Ureter (tissue), 1 donor: ENCODE data around the gene SEPHS1. TPM values are rescaled to one million over a fixed set of nuclear protein-coding genes. Genes with fewer than 3 reads are reported as not detected.
A peak's percentile ranks its signal among the peaks of the same experiment; 100 is the strongest.
"Not testable (repeated sequence)": the region's sequence is repeated elsewhere in the genome, so short reads cannot be mapped to it uniquely, and the experiment has no call there.

ENCODE experiments used
- DNase-seq: peaks from one replicate; pipeline ENCODE4 v3.0.0-alpha.2; 2020; ENCODE audit warnings: low spot score
- total RNA-seq: library from RNA; stranded (reverse); gene quantifications from one replicate; pipeline ENCODE4 v1.2.4, GENCODE V29; 2023
- donor health status: DM: yes; HTN: yes; CAD: no.

The SEPHS1 gene
- total RNA-seq, 1 donor from 2014 or later: 44.7 TPM

- DNase-seq: no peak
These were observed 12.5 kb upstream of the SEPHS1 start for GRCh38 chr10:13360587-13360986.

- DNase-seq: no peak
These were observed 8.3 kb upstream of the SEPHS1 start for GRCh38 chr10:13356392-13356791.

DNA sequence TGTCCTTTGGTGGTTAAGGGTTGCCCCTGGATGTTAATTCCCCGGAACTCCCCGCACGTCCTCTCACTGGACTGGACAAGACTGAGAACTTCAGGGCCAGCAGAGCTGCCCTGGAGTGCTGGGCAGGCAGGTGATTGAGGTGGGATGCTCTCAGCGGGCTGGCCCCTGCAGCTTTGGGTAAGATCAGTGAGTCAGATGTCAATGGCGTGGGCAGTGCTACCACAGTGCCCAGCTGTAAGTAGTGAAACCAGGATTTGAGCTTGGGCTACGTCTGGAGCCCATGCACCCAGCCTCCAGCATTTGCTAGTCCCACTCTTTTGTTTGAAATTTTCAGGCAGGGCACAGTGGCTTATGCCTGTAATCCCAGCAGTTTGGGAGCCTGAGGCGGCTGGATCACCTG lies 6.7 kb upstream of the SEPHS1 start:
- DNase-seq: no peak

GRCh38 chr10:13352519-13352918 lies 4.4 kb upstream of the SEPHS1 start:
- DNase-seq: no peak

DNA sequence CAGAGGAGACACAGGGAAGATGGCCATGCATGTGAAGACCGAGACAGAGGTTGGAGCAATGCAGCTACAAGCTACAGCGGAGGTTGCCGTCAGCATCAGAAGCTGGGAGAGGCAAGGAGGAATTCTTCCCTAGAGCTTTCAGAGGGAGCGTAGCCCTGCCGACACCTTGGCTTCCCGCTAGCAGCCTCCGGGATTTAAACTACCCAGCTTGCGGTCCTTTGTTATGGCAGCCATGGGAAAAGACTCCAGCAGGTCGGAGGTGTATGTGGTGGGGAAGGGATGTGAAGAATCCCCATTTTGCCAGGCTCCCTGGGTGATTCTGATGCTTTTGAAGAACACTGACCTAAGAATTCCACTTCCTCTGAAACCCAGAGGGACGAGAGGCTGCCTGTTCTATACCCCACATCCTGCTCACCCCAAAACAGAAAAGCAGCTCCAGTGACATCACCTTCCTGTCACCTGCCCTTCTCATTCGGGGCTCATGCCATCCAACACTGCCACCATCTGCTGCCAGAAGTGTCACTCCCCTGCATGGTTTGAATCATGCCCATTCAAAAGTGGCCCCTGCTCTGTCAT lies 3.3 kb upstream of the SEPHS1 start:
- DNase-seq: no peak

DNA sequence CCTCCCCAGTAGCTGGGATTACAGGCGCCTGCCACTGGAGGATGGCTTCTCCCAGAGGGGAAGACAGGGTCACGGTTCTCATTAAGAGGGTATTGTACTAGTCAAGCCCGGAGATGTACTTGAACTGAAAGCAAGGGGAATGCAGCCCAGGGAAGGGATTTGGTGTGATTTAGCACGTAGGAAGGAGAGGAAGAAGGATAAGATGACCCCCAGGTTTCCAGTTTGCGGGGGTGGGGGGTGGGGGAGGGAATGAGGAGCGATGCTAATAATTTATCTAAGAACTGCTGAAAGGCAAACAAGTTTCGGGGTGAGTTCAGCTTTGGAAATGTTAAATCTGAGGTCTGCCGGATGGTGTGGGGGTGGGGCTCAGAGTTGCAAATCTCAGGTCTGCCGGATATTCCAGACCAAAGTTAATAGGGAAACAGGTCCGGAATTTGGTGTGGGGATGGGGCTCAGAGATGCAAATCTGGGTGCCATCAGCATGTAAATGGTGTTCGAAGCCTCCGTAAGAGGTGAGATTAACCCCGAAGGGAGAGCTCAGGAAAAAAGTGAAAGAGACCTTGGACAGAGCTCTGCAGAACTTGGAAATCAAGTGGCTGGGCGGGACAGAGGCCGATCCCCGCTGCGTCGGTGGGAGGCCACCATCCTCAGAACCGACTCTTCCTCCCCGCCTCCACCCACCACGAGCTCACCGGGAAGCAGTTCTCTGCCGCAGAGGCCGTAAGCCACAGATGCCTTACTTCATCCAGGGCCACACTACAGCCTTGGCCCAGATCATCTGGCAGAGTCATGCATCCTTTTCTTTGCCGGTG lies 1.6 kb upstream of the SEPHS1 start:
- DNase-seq: peak; percentile 68

DNA sequence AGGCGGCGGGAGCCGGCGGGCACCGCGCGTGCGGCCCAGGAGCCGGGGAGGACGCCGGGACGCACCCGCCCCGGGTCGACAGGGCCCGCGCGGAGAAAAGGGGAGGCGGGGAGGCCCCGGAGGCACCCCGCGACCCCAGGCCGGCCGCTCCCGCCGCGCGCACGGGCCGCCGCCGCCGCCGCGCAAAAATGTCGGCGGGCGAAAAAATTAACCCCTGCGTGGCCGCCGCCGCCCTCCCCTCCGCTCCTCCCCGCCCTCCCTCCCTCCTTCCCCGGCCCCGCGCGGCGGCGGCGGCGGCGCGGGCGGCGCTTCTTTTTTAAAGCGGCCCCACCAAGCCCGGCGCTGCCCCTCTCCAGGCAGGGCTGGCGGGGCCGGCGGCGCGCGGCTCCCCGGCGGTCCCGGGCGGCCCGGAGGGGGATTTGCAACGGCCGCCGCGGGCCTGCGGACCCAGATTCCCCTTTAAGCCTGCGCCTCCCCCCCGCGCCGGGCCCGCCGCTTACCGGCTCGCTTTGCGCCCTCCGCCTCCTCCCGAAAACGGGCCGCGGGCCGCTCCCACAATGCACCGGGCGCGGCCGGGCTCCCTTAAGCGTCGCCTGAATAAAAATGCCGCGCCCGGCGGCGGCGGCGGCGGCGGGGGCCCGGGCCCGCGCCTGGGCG lies 465 bp downstream of the SEPHS1 start:
- peak; percentile 82 for DNase-seq

DNA sequence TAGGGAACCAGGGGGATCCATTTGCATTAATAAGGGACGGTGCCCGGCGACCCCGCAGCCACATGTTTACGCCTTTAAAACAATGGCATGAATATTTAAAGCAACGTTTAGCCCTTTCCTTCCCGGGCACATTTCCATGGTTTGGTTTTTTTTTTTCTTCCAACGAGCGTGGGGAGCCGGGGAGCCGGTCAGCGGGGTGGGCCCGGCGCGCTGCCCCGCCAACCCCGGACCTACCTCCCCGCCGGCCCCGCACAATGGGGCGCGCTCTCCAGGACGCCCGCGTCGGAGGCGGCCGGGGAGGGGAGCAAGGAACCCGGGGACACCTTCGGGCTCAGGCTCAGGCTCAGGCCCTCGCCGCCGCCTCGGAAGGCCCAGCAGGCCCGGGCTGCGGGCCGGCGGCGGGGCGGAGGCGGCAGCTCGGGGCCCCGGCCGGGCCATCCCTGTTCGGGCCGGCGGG lies 1.0 kb downstream of the SEPHS1 start:
- no peak for DNase-seq

GRCh38 chr10:13346283-13347042 lies 1.6 kb downstream of the SEPHS1 start:
- no peak for DNase-seq

GRCh38 chr10:13340626-13341376 lies 7.3 kb downstream of the SEPHS1 start:
- no peak for DNase-seq

DNA sequence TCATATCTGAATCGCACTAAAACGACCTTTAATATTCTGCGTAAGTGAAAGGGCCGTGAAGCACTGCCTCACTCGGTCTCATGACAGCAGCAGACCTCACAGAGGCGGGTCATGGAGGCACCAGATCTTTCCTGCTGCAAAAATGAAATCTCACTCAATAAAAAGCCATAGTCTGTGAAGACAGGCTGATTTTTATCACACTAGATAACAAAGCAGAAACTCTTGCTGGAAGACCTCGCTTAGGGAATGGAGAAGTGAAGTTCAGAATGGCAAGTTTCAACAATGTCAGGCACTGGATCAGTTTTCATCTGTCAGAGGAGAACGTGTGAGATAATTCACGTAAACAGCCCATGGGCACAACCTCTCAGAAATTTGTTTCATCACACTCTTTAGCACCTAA lies 8.0 kb downstream of the SEPHS1 start:
- DNase-seq: no peak

DNA sequence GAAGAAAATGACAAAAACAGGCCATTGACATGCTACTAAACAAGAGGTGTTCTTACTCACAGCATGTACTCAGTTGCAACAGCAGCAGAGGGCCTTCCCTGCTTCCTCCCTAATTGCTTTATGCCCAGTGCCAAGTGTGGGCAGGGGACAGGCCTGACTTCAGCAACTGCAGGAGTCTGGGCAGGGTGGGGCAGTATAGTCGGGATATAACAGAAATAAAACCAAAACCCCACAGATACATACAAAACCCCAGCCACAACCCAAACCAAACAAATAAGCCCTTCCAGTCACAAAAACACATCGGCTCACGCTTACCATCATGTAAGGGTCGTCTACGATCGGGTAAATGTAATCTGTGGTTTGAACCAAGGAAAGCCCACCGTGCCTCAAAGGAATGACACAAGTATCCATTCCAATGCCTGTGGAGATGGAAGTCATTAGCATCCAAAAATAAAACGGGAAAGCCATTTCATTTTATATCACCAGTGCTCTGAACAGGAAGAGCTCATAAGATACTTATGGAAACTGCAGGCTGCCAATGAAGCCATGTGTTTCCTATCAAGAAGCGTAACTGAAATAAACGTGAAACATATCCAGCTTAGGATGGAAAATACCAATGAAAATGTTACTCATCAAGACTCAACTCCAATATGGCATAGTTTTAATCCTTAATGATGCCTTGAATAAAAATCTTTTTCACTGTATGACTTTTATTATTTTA lies 9.5 kb downstream of the SEPHS1 start:
- no peak for DNase-seq

DNA sequence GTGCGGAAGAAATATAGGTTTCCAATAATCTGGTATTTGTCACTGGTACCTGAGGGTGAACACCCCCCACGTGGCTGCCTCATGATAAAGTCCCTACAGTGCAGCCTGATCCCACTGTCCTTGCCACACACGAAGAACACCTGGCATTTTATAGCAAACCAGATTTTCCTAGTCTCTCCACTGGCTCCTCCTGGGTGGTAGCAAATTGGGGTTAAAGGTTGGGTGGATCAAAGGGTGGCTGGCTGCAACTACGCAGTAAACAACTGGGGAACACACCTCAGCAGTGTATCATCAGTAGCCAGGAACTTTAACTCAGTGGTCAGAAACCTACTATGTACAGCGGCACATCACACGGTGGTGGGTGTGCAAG lies 10.3 kb downstream of the SEPHS1 start:
- no peak for DNase-seq

GRCh38 chr10:13337128-13337826 lies 10.8 kb downstream of the SEPHS1 start:
- DNase-seq: no peak

DNA sequence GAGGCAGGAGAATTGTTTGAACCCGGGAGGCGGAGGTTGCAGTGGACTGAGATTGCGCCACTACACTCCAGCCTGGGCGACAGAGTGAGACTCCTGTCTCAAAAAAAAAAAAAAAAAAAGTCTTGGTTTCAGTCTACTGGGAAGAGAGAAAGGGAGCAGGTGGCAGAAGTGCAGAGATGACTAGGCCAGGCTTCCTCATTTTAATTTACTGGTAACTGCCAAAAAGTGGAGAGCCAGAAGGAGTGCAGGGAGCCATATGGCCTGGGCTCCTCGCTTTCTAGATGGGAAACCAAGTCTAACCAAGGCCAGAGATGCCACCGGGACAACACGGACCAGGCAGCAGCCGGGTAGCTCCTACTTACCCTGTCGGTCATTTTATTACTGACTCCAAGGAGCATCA lies 12.2 kb downstream of the SEPHS1 start:
- DNase-seq: no peak

- DNase-seq: no peak
These were observed 13.5 kb downstream of the SEPHS1 start for GRCh38 chr10:13334556-13334955.

DNA sequence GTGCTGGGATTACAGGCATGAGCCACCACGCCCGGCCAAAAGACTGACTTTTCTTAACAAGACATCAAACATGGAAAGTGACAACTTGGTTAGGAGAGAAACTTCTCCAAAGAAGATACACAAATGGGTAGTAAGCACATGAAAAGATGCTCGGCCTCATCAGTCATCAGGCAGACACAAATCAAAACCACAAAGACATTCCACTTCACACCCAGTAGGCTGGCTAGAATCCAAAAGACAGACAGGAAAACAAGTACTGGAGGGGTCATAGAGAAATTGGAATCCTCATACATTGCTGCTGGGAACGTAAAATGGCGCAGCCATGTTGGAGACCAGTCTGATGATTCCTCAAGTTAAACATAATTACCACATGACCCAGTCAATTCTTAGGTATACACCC lies 16.4 kb downstream of the SEPHS1 start:
- no peak for DNase-seq

GRCh38 chr10:13330980-13331379 lies 17.1 kb downstream of the SEPHS1 start:
- not testable (repeated sequence) for DNase-seq

GRCh38 chr10:13329565-13329964 lies 18.5 kb downstream of the SEPHS1 start:
- no peak for DNase-seq

DNA sequence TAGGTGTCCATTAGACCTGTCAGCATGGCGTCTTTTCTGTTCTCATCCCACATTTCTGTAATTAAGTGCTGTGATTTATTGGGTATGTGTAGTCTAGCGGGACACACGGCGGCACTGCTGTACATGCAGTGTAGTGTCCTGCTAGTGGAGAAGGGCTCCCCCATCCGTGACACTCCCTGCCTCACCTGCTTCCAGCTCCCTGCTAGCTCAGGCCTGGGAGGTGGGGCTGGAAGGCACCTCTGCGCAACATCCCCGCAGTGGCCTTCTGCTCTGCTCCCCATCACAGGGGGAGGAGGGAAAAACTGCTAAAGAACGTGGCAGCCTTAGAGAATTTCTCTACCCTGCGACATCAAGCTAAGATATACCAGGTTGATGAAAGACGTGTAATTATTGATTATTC lies 19.5 kb downstream of the SEPHS1 start:
- DNase-seq: no peak
